ENCODE measurements around the gene TMPRSS11F.
"Not testable (repeated sequence)": the region's sequence is repeated elsewhere in the genome, so short reads cannot be mapped to it uniquely, and the experiment has no call there.

DNA sequence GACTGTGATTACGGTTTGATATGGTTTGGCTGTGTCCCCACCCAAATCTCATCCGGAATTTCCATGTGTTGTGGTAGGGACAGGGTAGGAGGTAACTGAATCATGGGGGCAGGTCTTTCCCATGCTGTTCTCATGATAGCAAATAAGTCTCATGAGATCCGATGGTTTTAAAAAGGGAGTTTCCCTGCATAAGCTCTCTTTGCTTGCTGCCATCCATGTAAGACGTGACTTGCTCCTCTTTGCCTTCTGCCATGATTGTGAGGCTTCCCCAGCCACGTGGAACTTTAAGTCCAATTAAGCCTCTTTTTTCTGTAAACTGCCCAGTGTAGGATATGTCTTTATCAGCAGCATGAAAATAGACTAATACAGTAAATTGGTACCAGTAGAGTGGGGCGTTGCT, 42.5 kb upstream of the TMPRSS11F start:
- TF ChIP-seq POLR2A, CTCF (IDR thresholded peaks at IDR 0.05): not testable (repeated sequence)
